Right lobe of liver (tissue), 6 donors: ENCODE results near the gene ATXN10. TPM values are rescaled to one million over a fixed set of nuclear protein-coding genes. Genes with fewer than 3 reads are reported as not detected.

Source experiments
- ATAC-seq, 4 donors: fragments of 200-7000 bp; cut with Tn5 transposase; one replicate each; pipeline ENCODE4 v1.9.1; 2020; ENCODE audit warnings: mild to moderate bottlenecking in 4 of 4, moderate library complexity in 4 of 4
- DNase-seq, 3 donors: peaks; one replicate each; pipeline ENCODE4 v3.0.0-alpha.2; 2020
- H3K27ac ChIP-seq, 3 donors: fragments of 200-600 bp; one replicate each; pipeline ENCODE4 v1.8.0; 2022
- H3K27me3 ChIP-seq, 2 donors: fragments of 200-600 bp; one replicate each; pipeline ENCODE4 v1.8.0; 2022
- H3K36me3 ChIP-seq, 4 donors: fragments of 200-600 bp; sonication (generic) in 1 of 4; one replicate each; pipeline versions ENCODE4 v1.5.1 to v1.8.0; 2017 to 2022; ENCODE audit warnings: control low read depth in 1 of 4
- H3K4me1 ChIP-seq, 4 donors: fragments of 200-600 bp; sonication (generic) in 1 of 4; one replicate each; pipeline versions ENCODE4 v1.5.1 to v1.8.0; 2017 to 2022; ENCODE audit warnings: control low read depth in 1 of 4
- H3K4me3 ChIP-seq, 3 donors: fragments of 200-600 bp; one replicate each; pipeline ENCODE4 v1.8.0; 2022
- H3K9me3 ChIP-seq, 4 donors: fragments of 200-600 bp; sonication (generic) in 1 of 4; one replicate each; pipeline versions ENCODE4 v1.5.1 to v1.8.0; 2017 to 2022; ENCODE audit warnings: control low read depth in 1 of 4
- POLR2A ChIP-seq: fragments of 450-650 bp; IDR thresholded peaks from one replicate; pipeline ENCODE4 v1.6.1; 2017; ENCODE audit warnings: antibody characterized with exemption, mild to moderate bottlenecking
- WGBS: methylation state at CpG from one replicate; pipeline ENCODE4 v1.1.6; 2018; ENCODE audit warnings: low coverage, low lambda C conversion rate; ENCODE audit not compliant: insufficient coverage; ENCODE audit errors: missing lambda C conversion rate; 5-methylcytosine and 5-hydroxymethylcytosine counted together
- intact Hi-C, 2 donors: fragments of 100-400 bp; cut with DNase I; formaldehyde crosslinking; loops; one replicate each; pipeline versions ENCODE4 v1.11.2 to v1.14.1; 2022
- total RNA-seq, 6 experiments: library from RNA; depleted of rRNA in 2 of 6; stranded (reverse); fragments of >200 nt in 2 of 6; fragmentation: NEBNext Ultra II Directional in 3 of 6; extraction: Animal tissue kit (Norgen Biotek cat#: 25700) in 3 of 6; gene quantifications; one replicate each; pipeline versions ENCODE4 v1.1.0 to v1.2.4, GENCODE V29; 2016 to 2023
- TF ChIP-seq, protein P1 (sequence below), 4 donors: fragments of 200-600 bp in 3 of 4; fragments of 450-650 bp in 1 of 4; IDR thresholded peaks; one replicate each; pipeline versions ENCODE4 v1.5.1 to v1.8.0; 2016 to 2022; ENCODE audit warnings: antibody characterized with exemption in 4 of 4, mild to moderate bottlenecking in 2 of 4
- donor health status: DM: no; HTN: yes; CAD: no.
- donor health status: DM: no; HTN: no; CAD: no.
- donor health status: DM: no; HTN: no; CAD: no.
- donor health status: DM: no; HTN: yes; CAD: no.
- donor health status: DM: no; HTN: yes; CAD: no.

The ATXN10 gene
- total RNA-seq, 6 experiments from 2014 or later: 70.0 to 118 (median 84.3) TPM

DNA sequence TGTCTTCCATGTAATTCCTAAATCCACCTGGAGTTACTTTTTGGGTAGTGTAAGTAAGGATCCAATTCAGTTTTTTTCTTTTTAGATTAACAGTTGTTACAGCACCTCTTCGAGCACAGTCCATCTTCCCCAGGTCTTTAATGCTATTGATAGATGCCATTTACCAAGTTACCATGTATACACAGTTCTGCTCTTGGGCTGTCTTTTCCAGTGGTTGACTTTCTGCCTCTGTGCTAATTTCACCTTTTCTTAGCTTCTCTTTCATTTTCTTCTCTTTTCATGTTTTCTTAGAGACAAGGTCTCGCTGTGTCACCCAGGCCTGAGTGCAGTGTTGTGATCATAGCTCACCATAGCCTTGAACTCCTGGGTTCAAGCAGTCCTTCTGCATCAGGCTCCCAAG is 12.0 kb downstream of the ATXN10 start:
- H3K36me3 ChIP-seq: no peaks in the 10 kb centered on the region
- H3K9me3 ChIP-seq: no peaks in the 10 kb centered on the region
- H3K27me3 ChIP-seq: no peaks in the 10 kb centered on the region
- H3K4me1 ChIP-seq: peaks cover 0 to 6% (median 3%) of the 10 kb centered on the region in 4 donors
- no peak for TF ChIP-seq POLR2A
- TF ChIP-seq, protein P1, sequence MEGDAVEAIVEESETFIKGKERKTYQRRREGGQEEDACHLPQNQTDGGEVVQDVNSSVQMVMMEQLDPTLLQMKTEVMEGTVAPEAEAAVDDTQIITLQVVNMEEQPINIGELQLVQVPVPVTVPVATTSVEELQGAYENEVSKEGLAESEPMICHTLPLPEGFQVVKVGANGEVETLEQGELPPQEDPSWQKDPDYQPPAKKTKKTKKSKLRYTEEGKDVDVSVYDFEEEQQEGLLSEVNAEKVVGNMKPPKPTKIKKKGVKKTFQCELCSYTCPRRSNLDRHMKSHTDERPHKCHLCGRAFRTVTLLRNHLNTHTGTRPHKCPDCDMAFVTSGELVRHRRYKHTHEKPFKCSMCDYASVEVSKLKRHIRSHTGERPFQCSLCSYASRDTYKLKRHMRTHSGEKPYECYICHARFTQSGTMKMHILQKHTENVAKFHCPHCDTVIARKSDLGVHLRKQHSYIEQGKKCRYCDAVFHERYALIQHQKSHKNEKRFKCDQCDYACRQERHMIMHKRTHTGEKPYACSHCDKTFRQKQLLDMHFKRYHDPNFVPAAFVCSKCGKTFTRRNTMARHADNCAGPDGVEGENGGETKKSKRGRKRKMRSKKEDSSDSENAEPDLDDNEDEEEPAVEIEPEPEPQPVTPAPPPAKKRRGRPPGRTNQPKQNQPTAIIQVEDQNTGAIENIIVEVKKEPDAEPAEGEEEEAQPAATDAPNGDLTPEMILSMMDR (IDR thresholded peaks at IDR 0.05): no peak
- H3K4me3 ChIP-seq: no peak overlapping the region
- 87% methylated on average over 1 of the region's 2 CpGs for WGBS
- DNase-seq: no peak
- no peak overlapping the region for H3K27ac ChIP-seq
- ATAC-seq: no peak
- intact Hi-C loops: no loop called here

DNA sequence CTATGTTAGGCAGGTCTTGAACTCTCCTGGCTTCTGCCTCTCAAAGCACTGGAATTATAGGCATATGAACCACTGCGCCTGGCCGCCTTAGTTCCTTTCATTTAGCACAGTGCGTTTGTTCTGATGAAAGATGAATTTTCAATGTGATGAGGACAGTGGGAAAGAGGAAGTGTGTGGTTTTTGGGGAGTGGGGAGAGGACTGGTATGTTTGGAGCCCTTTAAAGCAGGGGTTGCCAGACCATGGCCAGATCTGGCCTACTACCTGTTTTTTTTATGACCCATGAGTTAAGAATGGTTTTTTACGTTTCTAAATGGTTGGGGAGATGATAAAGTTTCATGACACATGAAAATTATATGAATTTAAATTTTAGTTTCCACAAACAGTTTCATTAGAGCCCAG is 12.5 kb downstream of the ATXN10 start:
- H3K9me3 ChIP-seq: no peaks in the 10 kb centered on the region
- no peak overlapping the region for H3K4me3 ChIP-seq
- WGBS: 86% methylated on average over 4 of the region's 4 CpGs
- no peak for DNase-seq
- no peaks in the 10 kb centered on the region for H3K36me3 ChIP-seq
- H3K27me3 ChIP-seq: no peaks in the 10 kb centered on the region
- intact Hi-C loops: no loop called here
- ATAC-seq: no peak
- TF ChIP-seq, protein P1 (IDR thresholded peaks at IDR 0.05): no peak
- TF ChIP-seq POLR2A: no peak
- H3K27ac ChIP-seq: no peak overlapping the region
- peaks cover 0 to 11% (median 3%) of the 10 kb centered on the region in 4 donors for H3K4me1 ChIP-seq

DNA sequence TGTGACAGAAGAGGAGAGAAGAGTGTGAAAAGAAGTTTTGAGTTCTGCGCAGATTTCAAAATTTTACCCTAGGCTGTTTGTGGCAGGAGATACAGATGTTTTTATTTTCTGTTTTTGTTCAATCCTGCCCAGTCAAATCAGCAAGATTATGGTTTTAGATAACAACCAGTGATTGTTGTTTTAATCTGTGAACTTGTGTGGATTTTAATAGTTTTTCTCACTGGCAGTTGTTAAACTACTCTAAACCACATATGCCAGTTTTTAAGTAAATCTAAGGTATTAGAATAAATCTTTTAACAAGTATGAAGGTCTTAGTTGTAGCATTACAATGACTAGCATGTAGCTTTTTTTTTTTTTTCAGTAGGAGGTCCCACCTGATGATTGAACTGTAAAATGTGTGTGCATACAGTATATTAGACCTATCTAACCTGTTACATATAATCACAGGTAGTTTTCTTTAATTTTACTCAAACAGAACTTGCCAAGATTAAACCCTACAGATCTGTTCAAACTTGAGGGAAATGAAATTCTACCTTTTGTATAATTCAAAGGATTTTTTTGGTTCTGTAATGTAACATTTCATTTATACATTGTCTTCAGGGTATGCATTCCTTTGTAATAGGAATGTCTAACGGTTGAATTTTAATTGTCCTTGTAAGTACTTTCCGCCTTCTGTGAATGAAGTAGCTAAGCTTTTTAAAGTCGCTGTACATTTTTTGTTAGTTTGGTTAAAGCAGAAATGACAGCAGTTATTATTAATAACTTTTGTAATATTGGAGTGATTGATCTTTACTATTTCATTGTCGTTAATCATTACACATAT is 13.3 kb downstream of the ATXN10 start:
- H3K27me3 ChIP-seq: no peaks in the 10 kb centered on the region
- no peak overlapping the region for H3K27ac ChIP-seq
- no peak overlapping the region for H3K4me3 ChIP-seq
- no peak for TF ChIP-seq POLR2A
- TF ChIP-seq, protein P1 (IDR thresholded peaks at IDR 0.05): no peak
- intact Hi-C loops: no loop called here
- H3K36me3 ChIP-seq: peaks cover 0 to under 1% (median 0%) of the 10 kb centered on the region in 4 donors
- 97% methylated on average over 5 of the region's 5 CpGs for WGBS
- no peak for ATAC-seq
- H3K4me1 ChIP-seq: peaks cover 0 to 17% (median 3%) of the 10 kb centered on the region in 4 donors
- DNase-seq: no peak
- no peaks in the 10 kb centered on the region for H3K9me3 ChIP-seq

DNA sequence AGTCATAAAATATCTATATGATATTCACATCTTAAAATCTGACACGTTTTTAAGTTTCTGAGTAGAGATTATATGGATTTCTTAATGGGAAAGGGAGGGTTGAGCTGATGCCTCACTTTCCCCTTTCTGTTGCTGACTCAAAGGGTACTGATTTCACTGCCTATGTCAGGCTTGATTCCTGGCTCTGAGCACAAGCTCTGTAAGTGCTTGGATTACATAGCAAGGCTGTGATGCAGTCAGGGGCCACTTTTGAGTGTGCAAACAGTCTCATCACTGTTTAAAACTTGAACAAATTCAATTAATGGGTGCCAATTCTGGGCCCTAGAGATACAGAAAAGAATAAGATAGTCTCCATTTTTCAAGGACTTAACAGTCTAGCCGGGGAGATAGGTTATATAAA is 14.4 kb downstream of the ATXN10 start:
- Histone ChIP-seq H3K27ac (no peak overlapping the region), H3K4me1 (peaks cover 0 to 17% (median 3%) of the 10 kb centered on the region in 4 donors), H3K9me3 (no peaks in the 10 kb centered on the region), H3K27me3 (no peaks in the 10 kb centered on the region), H3K4me3 (no peak overlapping the region), H3K36me3 (peaks cover 0 to 5% (median 0%) of the 10 kb centered on the region in 4 donors)
- DNase-seq: no peak
- ATAC-seq: no peak
- TF ChIP-seq POLR2A: no peak
- TF ChIP-seq, protein P1 (IDR thresholded peaks at IDR 0.05): no peak
- 84% methylated on average over 2 of the region's 2 CpGs for WGBS
- intact Hi-C loops: no loop called here
